Stimulated activated CD4-positive, alpha-beta T cell treated with anti-CD3 and anti-CD28 coated beads, TNF-alpha, amount 100 ng/mL, for 4 hours (primary cell): ENCODE results near the gene SLC9A1.

ENCODE experiments used
- DNase-seq, 3 experiments: peaks; one replicate each; pipeline ENCODE4 v3.0.0-alpha.2; 2020; ENCODE audit warnings: low read depth in 3 of 3

Gene SLC9A1

GRCh38 chr1:27150641-27151040 lies 4.3 kb downstream of the SLC9A1 start:
- DNase-seq: no peak

- no peak for DNase-seq
Observed at GRCh38 chr1:27150183-27150582, 4.7 kb downstream of the SLC9A1 start.

GRCh38 chr1:27149762-27150113 lies 5.2 kb downstream of the SLC9A1 start:
- DNase-seq: no peak

- no peak for DNase-seq
Observed at GRCh38 chr1:27149084-27149761, 5.7 kb downstream of the SLC9A1 start.

GRCh38 chr1:27148591-27148990 lies 6.3 kb downstream of the SLC9A1 start:
- DNase-seq: no peak

- no peak for DNase-seq
Observed at GRCh38 chr1:27147842-27148518, 6.9 kb downstream of the SLC9A1 start.

GRCh38 chr1:27145934-27146354 lies 9.0 kb downstream of the SLC9A1 start:
- no peak for DNase-seq

- no peak for DNase-seq
Observed at GRCh38 chr1:27144920-27145661, 9.8 kb downstream of the SLC9A1 start.

- no peak for DNase-seq
Observed at GRCh38 chr1:27144049-27144748, 10.7 kb downstream of the SLC9A1 start.

- no peak for DNase-seq
Observed at GRCh38 chr1:27143401-27143800, 11.5 kb downstream of the SLC9A1 start.

- no peak for DNase-seq
Observed at GRCh38 chr1:27142464-27142863, 12.5 kb downstream of the SLC9A1 start.

GRCh38 chr1:27141266-27142003 lies 13.5 kb downstream of the SLC9A1 start:
- DNase-seq: no peak

- DNase-seq: no peak
Observed at GRCh38 chr1:27139980-27140379, 14.9 kb downstream of the SLC9A1 start.

GRCh38 chr1:27138927-27139326 lies 16.0 kb downstream of the SLC9A1 start:
- DNase-seq: no peak

GRCh38 chr1:27138368-27138767 lies 16.6 kb downstream of the SLC9A1 start:
- no peak for DNase-seq

GRCh38 chr1:27137544-27138075 lies 17.3 kb downstream of the SLC9A1 start:
- DNase-seq: no peak

- peak; percentile 41 to 54 (median 50) for DNase-seq
Observed at GRCh38 chr1:27136998-27137542, 17.9 kb downstream of the SLC9A1 start.

GRCh38 chr1:27136236-27136551 lies 18.7 kb downstream of the SLC9A1 start:
- no peak for DNase-seq

GRCh38 chr1:27135541-27136235 lies 19.2 kb downstream of the SLC9A1 start:
- no peak for DNase-seq

- no peak for DNase-seq
Observed at GRCh38 chr1:27133991-27134390, 20.9 kb downstream of the SLC9A1 start.

- DNase-seq: no peak
Observed at GRCh38 chr1:27133158-27133557, 21.8 kb downstream of the SLC9A1 start.
